IPS DF 6.9 (cell line): ENCODE results near the gene TMEM132A.

ENCODE experiments used
- DNase-seq: peaks from one replicate; pipeline ENCODE4 v3.0.0-alpha.2; 2013; ENCODE audit warnings: low read depth, low spot score
- H3K27ac ChIP-seq: one replicate; pipeline ENCODE4 v1.5.1; 2013; ENCODE audit warnings: low read length, control low read depth
- H3K27me3 ChIP-seq: 2 replicates; pipeline ENCODE4 v1.6.1; 2013; ENCODE audit warnings: mild to moderate bottlenecking, low read length; ENCODE audit not compliant: control insufficient read depth, insufficient read depth
- H3K36me3 ChIP-seq: 2 replicates; pipeline ENCODE4 v1.6.1; 2013; ENCODE audit warnings: low read length; ENCODE audit not compliant: control insufficient read depth, insufficient read depth
- H3K4me1 ChIP-seq: 2 replicates; pipeline ENCODE4 v1.6.1; 2013; ENCODE audit warnings: low read length; ENCODE audit not compliant: control insufficient read depth, insufficient read depth
- H3K4me3 ChIP-seq: 2 replicates; pipeline ENCODE4 v1.5.1; 2013; ENCODE audit warnings: mild to moderate bottlenecking, low read length
- H3K9me3 ChIP-seq: 2 replicates; pipeline ENCODE4 v1.6.1; 2013; ENCODE audit warnings: low read length, inconsistent platforms; ENCODE audit not compliant: control insufficient read depth, insufficient read depth
- WGBS: extraction: QIAGEN DNeasy Blood & Tissue Kit; methylation state at CpG from one replicate; pipeline ENCODE4 v1.1.7; 2013; ENCODE audit warnings: mixed read lengths, missing lambda C conversion rate; ENCODE audit not compliant: insufficient read length, insufficient coverage; 5-methylcytosine and 5-hydroxymethylcytosine counted together

TMEM132A gene

DNA sequence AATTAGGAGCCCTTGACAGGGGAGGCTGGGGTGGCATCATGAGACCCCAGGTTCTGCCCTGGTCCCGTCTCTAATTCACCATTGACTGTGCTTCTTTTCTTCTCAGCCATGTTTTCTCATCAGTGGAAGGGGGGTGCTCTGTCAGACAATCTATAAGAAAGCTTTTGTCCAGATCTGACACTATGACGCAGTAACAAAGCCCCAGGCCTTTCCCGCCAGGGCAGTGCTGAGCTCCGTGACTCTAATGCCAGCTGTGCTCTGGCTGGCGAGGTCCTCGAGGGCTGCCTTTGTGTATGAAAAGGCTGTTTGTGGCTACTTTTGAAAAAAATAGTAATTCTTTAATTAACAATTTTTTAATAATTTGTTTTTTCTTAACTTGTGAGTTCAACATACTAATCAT lies 50.5 kb downstream of the TMEM132A start:
- no peaks in the 10 kb centered on the region for H3K4me1 ChIP-seq
- no peak overlapping the region for H3K27ac ChIP-seq
- H3K9me3 ChIP-seq, result no peaks in the 10 kb centered on the region
- no peaks in the 10 kb centered on the region for H3K36me3 ChIP-seq
- no peak for DNase-seq
- H3K27me3 ChIP-seq, result no peaks in the 10 kb centered on the region
- WGBS, result no CpG with 5 or more reads among the region's 6 CpGs
- H3K4me3 ChIP-seq, result no peak overlapping the region

DNA sequence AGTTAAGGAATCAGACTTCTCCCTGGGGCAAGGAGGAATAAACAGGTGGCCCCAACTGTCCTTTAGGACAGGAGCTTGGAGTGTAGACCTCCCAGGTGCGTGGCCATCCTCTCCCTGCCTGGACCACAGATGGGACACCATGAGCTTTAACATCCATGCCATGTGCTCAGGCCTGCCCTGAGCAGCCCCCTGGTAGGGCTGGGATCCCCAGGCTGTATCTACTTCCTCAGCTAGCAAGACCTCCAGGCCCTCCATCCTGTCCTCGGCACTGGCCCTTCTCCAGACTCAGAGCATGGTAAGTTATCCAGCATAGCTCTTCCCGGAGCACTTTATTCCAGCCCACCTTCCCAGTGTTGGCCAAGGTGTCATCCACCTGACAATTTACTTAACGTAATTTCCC lies 53.0 kb downstream of the TMEM132A start:
- Histone ChIP-seq H3K27me3 (no peaks in the 10 kb centered on the region), H3K27ac (no peak overlapping the region), H3K4me3 (no peak overlapping the region), H3K9me3 (no peaks in the 10 kb centered on the region), H3K36me3 (no peaks in the 10 kb centered on the region), H3K4me1 (no peaks in the 10 kb centered on the region)
- no peak for DNase-seq
- whole genome bisulfite sequencing, result no CpG with 5 or more reads among the region's 4 CpGs

DNA sequence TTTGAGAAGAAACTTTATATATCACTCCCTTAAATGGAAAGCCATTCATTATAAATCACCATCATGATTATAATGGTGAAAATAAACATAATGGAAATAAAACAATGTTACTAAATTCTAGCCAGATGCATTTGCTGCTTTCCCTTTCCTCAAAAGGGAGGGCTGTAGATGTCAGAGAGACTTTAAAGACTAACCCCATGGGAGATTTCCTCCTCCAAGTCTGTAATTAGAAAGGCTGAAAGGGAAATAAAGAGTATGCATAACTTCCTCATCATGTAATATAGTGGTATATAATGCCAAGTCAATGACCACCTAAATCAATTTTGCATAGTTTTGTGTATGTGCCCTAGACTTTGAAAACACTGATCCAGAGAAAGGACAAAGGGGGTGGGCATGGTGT lies 53.6 kb downstream of the TMEM132A start:
- no peak overlapping the region for H3K4me3 ChIP-seq
- no peaks in the 10 kb centered on the region for H3K27me3 ChIP-seq
- H3K4me1 ChIP-seq, result no peaks in the 10 kb centered on the region
- DNase-seq, result no peak
- H3K36me3 ChIP-seq, result no peaks in the 10 kb centered on the region
- no peaks in the 10 kb centered on the region for H3K9me3 ChIP-seq
- no peak overlapping the region for H3K27ac ChIP-seq

DNA sequence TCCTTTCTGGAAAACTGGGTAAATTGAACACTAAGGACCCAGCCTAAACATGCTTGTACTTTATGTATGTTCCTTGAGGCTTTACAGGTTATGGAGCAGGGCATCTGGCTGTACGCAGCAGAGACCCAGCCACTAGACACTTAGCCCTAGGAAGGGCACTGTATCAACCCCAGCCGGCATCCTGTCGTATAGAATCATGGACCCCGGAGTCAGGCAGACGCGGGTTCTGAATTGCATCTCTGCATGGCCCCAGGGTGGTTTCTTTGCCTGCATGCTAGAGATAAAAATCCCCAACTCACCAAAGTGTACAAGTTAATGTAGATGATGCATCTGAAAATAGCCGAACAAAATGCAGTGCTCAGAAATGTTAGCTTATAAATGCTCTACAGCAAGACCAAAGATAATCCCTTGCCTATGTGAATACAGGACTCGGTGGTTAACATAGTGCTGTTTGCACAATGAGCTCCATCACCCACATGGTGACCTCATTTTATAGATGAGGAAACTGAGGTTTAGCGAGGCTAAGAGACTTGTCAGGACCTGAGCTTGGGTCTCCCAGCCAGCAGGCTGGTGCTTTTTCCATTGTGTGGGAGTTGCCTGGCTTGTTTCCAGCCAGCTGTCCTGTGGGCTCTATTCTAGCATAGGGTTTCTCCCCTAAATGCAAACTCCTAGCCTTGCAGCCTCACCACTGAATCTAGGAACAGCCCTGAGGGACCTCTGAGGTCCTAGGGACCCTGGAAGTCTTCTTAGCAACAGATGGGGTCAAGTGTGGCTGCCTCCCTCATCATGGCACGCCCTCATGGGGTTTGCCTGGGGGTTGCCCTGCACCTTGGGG lies 54.5 kb downstream of the TMEM132A start:
- no peaks in the 10 kb centered on the region for H3K27me3 ChIP-seq
- no peaks in the 10 kb centered on the region for H3K4me1 ChIP-seq
- no peak overlapping the region for H3K4me3 ChIP-seq
- no peak for DNase-seq
- H3K36me3 ChIP-seq, result no peaks in the 10 kb centered on the region
- H3K27ac ChIP-seq, result no peak overlapping the region
- no peaks in the 10 kb centered on the region for H3K9me3 ChIP-seq
- no CpG with 5 or more reads among the region's 10 CpGs for WGBS

DNA sequence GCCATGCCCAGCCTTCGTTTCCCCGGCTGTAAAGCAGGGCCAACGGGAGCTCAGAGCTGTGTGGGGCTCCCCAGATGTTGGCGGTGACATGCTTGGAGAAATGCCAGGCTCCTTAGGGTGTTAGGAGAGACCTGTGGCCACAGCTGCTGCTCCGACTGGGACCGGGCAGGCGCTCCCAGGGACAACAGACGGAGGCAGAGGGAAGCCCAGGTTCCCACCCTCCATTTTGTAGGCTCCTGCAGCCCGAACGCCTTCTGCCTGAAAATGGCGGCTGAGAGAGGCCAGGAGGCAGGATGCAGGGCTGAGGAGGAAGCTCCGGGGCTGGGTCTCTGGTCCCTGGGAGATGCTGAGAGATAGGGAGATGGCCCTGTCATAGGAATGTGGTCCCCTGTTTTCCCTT lies 57.3 kb downstream of the TMEM132A start:
- no peak for DNase-seq
- H3K4me3 ChIP-seq, result no peak overlapping the region
- no peaks in the 10 kb centered on the region for H3K27me3 ChIP-seq
- no peaks in the 10 kb centered on the region for H3K9me3 ChIP-seq
- no peaks in the 10 kb centered on the region for H3K36me3 ChIP-seq
- H3K4me1 ChIP-seq, result no peaks in the 10 kb centered on the region
- WGBS, result no CpG with 5 or more reads among the region's 12 CpGs
- H3K27ac ChIP-seq, result no peak overlapping the region

DNA sequence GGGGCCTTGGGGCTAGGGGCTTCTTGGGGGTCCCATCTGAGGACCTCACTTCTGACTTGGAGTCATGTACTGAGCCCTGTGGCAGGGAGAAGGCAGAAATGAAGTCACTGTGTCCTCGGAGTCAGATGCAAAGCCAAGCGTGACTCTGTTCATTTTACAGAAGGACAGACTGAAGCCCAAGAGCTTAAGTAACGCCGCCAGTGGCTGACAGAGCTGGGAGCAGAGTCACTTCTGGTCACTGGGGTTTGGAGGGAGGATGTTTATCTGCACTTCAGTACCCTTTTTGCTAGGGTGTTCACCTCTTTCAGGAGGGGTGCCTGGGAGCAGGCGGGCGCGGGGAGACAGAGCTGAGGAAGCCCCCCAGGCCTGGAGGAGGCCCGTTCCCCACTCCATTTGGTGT lies 57.9 kb downstream of the TMEM132A start:
- H3K9me3 ChIP-seq, result no peaks in the 10 kb centered on the region
- DNase-seq, result no peak
- no CpG with 5 or more reads among the region's 8 CpGs for WGBS
- H3K27me3 ChIP-seq, result no peaks in the 10 kb centered on the region
- H3K36me3 ChIP-seq, result no peaks in the 10 kb centered on the region
- no peak overlapping the region for H3K4me3 ChIP-seq
- H3K27ac ChIP-seq, result no peak overlapping the region
- no peaks in the 10 kb centered on the region for H3K4me1 ChIP-seq

DNA sequence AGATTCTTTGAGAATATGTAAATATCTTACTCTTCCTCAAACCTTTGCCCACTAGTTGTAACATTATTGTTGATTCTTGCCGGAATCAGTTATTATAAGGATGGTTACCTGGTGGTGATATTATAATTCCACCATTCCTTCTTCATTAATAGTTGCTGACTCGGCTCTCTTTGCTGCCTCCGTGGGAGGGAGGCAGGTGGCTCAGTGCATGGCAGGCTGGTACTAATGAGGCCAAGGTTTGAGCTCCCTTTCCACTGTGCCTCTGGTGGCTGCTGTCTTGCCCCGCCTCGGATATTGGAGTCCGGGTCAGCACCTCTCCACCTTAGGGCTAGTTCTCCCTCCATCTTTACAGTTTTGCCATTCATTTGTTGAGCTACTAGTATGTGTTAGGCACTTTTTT lies 59.9 kb downstream of the TMEM132A start:
- Histone ChIP-seq H3K36me3 (no peaks in the 10 kb centered on the region), H3K27me3 (no peaks in the 10 kb centered on the region), H3K9me3 (no peaks in the 10 kb centered on the region)

DNA sequence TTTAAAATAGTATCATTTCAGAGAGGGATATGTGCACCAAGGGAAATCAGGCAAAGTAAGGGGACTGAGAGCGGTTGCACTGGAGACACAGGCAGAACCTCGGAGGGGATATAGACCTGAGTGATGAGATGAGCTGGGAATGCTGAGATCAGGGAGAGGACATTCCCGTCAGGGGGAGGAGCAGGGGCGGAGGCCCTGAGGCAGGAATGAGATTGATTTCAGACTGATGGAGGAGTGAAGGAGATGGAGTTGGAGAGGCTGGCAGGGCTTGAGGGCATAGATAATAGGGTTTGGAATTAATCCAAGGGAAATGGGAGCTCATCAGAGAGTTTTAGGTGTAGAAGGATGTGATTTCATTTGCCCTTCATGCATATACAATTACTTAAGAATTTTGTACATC lies 60.4 kb downstream of the TMEM132A start:
- Histone ChIP-seq H3K27ac (no peak overlapping the region), H3K9me3 (no peaks in the 10 kb centered on the region)
- no CpG with 5 or more reads among the region's 4 CpGs for WGBS

More for the DNA sequence above, 59.9 kb downstream of the TMEM132A start:
- no peak for DNase-seq
- Histone ChIP-seq H3K27ac (no peak overlapping the region), H3K4me3 (no peak overlapping the region), H3K4me1 (no peaks in the 10 kb centered on the region)
- WGBS, result no CpG with 5 or more reads among the region's 6 CpGs

DNA sequence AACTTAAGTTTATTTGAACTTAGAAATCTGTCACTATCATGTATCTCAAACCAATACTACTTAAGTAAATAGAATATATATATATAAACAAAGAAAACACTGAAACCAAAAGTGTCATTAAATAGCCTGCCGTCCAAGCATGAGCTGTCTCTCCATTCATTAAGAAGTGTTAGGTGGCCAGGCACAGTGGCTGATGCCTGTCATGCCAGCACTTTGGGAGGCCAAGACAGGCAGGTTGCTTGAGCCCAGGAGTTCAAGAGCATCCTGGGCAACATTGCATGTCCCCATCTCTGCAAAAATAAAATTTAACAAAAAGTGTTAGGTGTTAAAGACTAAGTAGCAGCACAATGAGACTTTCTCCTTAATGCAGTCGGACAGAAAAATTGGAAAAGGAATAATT lies 61.2 kb downstream of the TMEM132A start:
- Histone ChIP-seq H3K4me1 (no peaks in the 10 kb centered on the region), H3K36me3 (no peaks in the 10 kb centered on the region), H3K27me3 (no peaks in the 10 kb centered on the region), H3K4me3 (no peak overlapping the region), H3K9me3 (no peaks in the 10 kb centered on the region), H3K27ac (no peak overlapping the region)
- no peak for DNase-seq
- WGBS, result no CpG with 5 or more reads among the region's 2 CpGs

More for the DNA sequence above, 60.4 kb downstream of the TMEM132A start:
- H3K4me3 ChIP-seq, result no peak overlapping the region
- H3K27me3 ChIP-seq, result no peaks in the 10 kb centered on the region
- no peak for DNase-seq
- no peaks in the 10 kb centered on the region for H3K4me1 ChIP-seq
- no peaks in the 10 kb centered on the region for H3K36me3 ChIP-seq

DNA sequence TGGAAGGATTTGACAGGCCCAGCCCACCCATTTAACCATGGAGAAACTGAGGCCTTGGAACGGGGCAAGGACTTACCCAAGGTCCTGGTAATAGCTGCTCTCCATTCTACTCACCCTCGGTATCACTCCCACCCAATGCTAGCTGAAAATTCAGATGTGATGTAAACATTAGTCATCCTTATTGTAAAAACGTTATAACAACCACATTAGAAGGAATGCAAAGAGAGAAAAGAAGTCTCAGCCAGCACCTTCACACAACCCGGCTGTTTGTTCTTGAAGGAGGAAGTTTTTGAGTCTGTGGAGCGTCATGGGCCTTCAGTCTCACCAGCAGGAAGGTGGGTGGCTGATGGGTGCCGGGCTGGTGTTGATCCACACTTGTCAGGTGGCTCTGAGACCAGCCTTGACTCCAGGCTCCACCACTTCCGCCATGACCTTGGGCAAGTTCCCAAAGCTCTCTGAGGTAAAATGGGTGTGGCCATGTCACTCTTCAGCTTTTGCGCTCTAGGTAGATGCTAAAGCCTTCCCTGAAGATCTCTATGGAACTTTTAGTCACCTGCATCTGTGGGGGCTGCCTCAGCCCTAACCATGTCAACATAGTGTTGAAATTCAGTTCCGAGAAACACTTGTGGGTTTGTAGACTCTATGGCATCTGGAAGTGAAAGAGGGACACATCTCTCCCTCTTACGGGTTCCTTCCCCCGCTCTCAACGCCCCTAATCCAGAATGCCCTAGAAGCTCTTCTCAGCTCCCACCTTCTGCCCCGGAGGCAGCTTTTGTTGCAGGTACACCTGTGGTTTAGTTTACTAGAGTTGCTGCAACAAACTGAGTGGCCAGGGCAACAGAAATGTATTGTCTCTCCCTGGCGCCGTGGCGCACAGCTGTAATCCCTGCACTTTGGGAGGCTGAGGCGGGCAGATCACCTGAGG lies 62.0 kb downstream of the TMEM132A start:
- H3K4me3 ChIP-seq, result no peak overlapping the region
- H3K36me3 ChIP-seq, result no peaks in the 10 kb centered on the region
- no peaks in the 10 kb centered on the region for H3K9me3 ChIP-seq
- no peaks in the 10 kb centered on the region for H3K27me3 ChIP-seq
- no peaks in the 10 kb centered on the region for H3K4me1 ChIP-seq
- no peak for DNase-seq
- no CpG with 5 or more reads among the region's 17 CpGs for WGBS
- H3K27ac ChIP-seq, result no peak overlapping the region
